NB4 (cell line): Measurements from ENCODE around the gene MMP28.

Source experiments
- MAX ChIP-seq: IDR thresholded peaks from 2 replicates; pipeline ENCODE4 v1.6.1; 2011; ENCODE audit warnings: low read depth, low read length
- POLR2A ChIP-seq: IDR thresholded peaks from 2 replicates; pipeline ENCODE4 v1.6.1; 2011; ENCODE audit warnings: mild to moderate bottlenecking; ENCODE audit not compliant: insufficient read length; ENCODE audit errors: extremely low read depth
- TF ChIP-seq, protein P1 (sequence below): IDR thresholded peaks from one replicate; pipeline ENCODE4 v1.5.1; 2012; ENCODE audit warnings: low read depth, low read length

- TF ChIP-seq, protein P1, sequence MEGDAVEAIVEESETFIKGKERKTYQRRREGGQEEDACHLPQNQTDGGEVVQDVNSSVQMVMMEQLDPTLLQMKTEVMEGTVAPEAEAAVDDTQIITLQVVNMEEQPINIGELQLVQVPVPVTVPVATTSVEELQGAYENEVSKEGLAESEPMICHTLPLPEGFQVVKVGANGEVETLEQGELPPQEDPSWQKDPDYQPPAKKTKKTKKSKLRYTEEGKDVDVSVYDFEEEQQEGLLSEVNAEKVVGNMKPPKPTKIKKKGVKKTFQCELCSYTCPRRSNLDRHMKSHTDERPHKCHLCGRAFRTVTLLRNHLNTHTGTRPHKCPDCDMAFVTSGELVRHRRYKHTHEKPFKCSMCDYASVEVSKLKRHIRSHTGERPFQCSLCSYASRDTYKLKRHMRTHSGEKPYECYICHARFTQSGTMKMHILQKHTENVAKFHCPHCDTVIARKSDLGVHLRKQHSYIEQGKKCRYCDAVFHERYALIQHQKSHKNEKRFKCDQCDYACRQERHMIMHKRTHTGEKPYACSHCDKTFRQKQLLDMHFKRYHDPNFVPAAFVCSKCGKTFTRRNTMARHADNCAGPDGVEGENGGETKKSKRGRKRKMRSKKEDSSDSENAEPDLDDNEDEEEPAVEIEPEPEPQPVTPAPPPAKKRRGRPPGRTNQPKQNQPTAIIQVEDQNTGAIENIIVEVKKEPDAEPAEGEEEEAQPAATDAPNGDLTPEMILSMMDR: no peak
- no peak for TF ChIP-seq MAX
- TF ChIP-seq POLR2A: no peak
Observed at GRCh38 chr17:35797370-35797769, 1.9 kb upstream of the MMP28 start.
